Measurements from ENCODE around the gene ARAP2.

Gene ARAP2

GRCh38 chr4:36128689-36129088, 115.6 kb downstream of the ARAP2 start:
- DNase-seq (ENCODE audit: low read depth, low spot score), result no peak

DNA sequence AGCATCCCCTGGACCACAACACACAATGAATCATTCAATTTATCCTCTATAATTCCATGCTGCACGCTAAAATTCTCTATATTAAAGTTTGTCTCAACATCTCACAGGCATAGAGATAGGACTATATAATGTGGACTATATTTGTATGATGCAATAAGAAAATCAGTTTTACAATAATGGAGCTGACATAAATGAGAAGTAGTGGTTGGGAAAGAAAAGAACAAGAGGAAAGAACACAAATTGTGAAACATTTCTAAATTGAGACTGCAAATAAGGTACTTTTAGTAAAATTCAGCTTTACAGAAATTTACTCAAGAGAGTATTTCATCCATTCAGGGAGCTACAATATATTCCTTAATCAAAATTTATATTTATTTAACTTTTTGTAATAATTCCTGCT, 120.4 kb downstream of the ARAP2 start:
- DNase-seq (ENCODE audit: low read depth, low spot score), result no peak

GRCh38 chr4:36115312-36115711, 129.0 kb downstream of the ARAP2 start:
- DNase-seq (ENCODE audit: low read depth, low spot score), result no peak

DNA sequence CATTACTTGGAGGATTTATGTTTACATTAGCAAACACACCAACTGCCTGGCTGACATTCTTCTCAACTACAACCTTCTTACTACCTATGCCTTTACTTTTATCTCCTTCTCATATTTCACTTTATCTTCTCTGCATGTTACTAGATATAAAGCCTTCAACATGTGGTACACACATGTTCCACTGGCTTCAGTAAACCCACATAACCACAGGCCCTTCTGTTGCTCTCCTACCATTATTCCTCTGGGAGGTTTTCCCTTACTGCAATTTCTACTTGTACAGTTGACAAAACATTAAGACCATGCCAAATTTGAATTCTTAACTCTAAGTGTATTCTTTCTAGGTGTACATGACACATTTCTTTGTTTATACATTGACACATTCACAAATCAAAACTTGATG, 133.1 kb downstream of the ARAP2 start:
- DNase-seq (ENCODE audit: low read depth, low spot score), result no peak

DNA sequence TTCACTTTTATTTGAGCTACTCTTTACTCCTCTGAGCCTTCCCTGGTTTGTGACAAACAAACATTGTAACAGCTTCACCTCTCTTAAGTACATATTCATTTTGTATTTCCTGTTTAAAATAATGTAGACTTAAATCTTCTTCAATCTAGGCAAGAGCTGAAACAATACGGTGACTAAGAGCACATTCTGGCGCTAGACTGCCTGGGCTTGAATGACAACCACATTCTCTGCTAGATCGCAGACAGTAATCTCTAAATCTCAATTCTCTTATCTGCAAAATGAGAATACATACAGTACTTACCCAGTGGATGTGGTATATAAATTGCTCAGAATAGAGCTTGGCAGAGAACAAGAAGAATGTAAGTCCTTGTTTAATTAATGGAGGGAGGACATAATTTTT, 144.8 kb downstream of the ARAP2 start:
- no peak for DNase-seq (ENCODE audit: low read depth, low spot score)

- DNase-seq (ENCODE audit: low read depth, low spot score), result no peak
Observed at GRCh38 chr4:36094995-36095394, 149.3 kb downstream of the ARAP2 start.

GRCh38 chr4:36091997-36092396, 152.3 kb downstream of the ARAP2 start:
- no peak for DNase-seq (ENCODE audit: low read depth, low spot score)

DNA sequence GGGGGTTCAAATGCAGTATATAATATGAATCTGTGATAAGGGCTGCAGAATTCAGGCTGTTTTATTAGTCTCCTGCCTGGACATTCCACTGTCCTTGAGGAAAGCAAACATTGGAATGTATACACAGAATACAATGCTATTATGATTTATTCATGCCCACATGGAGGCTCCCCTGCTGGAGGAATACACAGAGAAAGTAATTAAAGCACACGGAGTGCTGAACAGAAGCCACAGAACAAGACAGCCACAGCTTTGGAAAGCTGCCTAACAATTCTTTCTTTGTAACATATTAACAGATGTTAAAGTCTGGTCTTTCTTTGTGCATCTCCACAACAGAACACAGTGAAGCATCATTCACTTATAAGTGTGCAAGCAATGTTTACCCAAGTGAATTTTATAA, 155.8 kb downstream of the ARAP2 start:
- no peak for DNase-seq (ENCODE audit: low read depth, low spot score)

DNA sequence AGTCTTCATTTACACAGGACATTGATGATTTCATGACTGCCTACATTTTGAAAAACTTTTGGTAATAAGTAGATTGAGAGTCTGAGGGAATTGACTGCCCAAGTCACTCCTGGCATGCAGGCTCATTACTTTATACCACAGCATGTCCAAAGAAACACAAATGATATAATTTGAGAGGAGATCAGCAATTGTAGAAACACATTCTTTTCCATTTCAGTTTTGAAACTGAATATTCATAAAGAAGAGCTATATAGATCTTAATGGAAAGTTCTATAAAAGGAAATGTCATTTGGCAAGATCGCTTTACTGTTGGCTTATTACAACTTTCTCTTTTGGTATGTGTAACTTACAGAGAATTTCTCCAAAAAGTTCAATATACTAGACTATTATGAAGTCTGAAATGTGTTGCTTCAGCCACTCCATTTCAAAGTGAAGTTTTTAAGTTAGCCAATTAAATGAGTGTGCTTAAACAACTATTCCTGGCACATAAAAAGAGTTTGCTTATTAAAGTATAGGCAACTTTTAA, 158.0 kb downstream of the ARAP2 start:
- DNase-seq (ENCODE audit: low read depth, low spot score), result no peak

GRCh38 chr4:36082817-36083216, 161.5 kb downstream of the ARAP2 start:
- DNase-seq (ENCODE audit: low read depth, low spot score), result no peak

DNA sequence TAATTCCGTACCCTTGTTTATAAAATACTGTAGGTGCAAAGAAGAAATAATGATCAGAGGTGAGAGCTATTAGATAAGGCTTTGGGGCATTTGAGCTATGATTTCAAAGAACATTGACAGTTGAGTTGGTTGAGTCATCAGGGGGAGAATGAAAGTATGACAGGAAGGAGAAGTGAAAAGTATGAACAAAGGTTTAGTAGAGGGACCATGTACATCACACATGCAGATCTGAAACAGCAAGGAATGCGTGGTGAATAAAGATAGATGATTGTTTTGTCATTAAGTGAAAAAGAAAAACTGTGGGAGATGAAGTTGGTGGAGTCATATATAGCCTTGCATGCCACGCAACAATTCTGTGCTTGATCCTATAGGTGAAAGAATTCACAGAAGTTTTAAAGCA, 163.1 kb downstream of the ARAP2 start:
- DNase-seq (ENCODE audit: low read depth, low spot score), result no peak

DNA sequence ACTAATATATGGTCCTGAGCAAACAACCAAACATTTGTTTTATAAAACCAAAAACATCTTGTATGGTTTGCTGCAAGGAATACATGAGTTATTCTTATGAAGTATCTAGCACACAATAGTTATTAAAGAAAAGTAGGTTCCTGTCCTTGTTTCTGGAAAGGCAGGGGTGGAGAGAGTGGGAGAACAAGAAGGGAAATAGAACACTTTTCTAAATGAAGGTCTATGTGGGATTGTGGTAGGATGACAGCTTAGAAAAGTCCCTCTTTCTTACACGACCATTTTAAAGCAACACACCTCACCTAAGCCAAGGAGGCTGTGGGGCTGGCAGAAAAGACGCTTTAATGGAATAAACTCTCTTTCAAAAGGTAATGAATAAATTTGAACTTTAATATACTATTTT, 164.6 kb downstream of the ARAP2 start:
- no peak for DNase-seq (ENCODE audit: low read depth, low spot score)

DNA sequence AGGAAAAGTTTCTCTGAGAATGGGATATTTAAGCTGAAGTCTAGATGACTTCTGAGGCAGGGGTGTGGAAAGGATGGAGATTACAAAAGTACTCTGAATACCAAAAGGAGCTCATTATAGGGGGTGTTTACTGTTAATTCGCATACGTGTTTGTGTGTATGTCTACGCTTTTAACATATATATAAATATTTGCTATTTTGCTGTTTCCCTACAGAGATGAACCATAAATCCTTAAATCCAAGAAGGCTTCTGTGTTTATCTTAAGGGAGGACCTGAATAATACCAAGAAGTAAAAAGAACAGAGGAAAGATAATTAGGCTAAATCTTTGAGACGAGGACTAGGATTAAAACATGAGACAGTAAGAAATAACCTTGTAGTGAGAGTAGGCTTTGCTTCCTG, 166.0 kb downstream of the ARAP2 start:
- DNase-seq (ENCODE audit: low read depth, low spot score), result no peak

DNA sequence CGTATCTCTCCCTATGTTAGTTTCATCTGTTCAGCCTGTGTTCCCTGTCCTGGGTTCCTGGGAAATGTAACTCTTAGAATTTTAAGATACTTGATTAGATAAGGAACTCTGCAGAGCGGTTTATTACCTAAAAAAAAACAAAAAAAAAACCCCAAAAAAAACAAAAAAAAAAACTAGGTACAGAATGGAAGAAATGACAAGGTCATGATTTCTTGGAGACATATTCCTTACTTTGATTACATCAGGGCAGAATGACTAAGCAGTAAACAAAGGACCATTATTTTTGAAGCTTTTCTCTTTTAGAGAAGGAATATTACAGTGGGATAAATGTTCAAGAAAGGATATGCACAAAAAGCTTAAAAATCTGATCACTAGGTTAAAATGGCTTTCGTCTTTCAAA, 171.8 kb downstream of the ARAP2 start:
- DNase-seq (ENCODE audit: low read depth, low spot score), result no peak

DNA sequence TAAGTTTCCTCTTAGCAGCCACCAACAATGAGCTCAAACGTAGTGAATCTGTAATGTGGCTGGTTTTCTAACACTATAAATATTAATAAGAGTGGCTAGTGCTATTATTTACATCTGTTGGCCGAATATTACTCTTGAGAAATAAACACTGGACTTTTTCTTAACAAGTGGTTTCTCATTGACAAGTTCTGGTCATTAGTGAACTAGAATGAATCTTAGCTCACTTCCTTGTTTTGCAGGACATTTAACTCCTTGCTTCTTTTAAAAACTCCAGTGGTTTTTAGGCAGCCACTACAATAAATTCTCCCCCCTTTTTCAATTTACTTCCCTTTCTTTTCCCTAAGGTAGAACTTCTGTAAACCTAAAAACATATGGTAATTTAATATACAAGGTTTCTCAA, 177.2 kb downstream of the ARAP2 start:
- DNase-seq (ENCODE audit: low read depth, low spot score), result no peak

- DNase-seq (ENCODE audit: low read depth, low spot score), result no peak
Observed at GRCh38 chr4:36065274-36065871, 178.9 kb downstream of the ARAP2 start.

DNA sequence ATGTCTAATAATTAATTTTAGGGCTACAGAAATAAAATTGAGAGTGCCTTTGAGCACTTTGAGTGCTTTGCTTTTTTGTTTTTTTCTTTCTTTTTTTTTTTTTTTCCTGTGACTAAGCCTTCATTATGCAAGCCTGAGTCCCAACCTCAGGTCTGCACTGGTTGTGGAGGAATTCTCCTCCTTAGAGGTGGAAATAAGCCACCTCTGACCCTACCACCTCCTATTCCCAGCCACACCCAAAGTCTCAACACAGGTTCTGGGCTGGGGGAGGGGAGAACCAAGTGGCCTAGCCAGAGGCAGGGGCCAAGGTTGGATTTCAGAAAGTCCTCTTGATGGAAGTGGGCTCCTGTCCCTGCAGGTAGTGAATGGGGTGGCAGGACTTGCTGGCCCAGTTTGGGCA, 180.2 kb downstream of the ARAP2 start:
- no peak for DNase-seq (ENCODE audit: low read depth, low spot score)

DNA sequence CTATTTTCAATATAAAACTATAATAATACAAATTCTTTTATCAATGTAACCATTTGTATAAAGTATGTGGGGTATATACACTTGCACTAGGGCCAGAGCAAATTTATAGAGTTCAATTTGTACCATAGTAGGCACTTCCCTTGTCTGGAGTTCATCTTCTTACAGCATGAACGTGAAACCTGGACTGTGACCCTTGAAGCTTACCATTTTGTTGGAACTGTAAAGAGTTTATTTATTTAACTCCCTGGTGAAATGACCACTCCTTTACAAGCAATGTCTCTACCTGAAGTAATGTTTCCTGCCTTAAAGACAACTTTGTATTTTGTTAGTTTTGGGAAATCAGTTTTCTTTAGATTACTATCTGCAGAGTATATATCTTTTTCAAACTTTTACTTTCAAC, 188.2 kb downstream of the ARAP2 start:
- DNase-seq (ENCODE audit: low read depth, low spot score), result no peak

GRCh38 chr4:36054694-36055422, 189.5 kb downstream of the ARAP2 start:
- DNase-seq (ENCODE audit: low read depth, low spot score), result no peak

- DNase-seq (ENCODE audit: low read depth, low spot score), result no peak
Observed at GRCh38 chr4:36053930-36054329, 190.4 kb downstream of the ARAP2 start.

DNA sequence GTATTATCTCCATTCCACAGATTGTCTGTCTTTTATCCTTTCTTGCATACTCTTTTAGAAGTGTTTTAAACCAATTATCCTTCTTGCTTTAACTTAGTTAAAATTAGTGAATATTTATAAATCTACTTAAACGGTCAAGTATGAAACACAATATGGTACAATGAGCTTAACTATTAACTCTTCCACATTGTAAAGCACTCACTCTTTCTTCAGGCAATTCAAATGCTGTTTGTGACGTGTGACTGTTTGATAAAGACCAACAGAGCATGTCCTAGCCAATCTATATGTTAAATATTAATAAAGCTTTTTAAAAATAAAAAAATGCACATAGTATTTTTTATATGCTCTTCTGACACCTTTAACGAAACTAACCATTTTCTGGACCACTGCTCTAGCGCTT, 192.7 kb downstream of the ARAP2 start:
- DNase-seq (ENCODE audit: low read depth, low spot score), result no peak

DNA sequence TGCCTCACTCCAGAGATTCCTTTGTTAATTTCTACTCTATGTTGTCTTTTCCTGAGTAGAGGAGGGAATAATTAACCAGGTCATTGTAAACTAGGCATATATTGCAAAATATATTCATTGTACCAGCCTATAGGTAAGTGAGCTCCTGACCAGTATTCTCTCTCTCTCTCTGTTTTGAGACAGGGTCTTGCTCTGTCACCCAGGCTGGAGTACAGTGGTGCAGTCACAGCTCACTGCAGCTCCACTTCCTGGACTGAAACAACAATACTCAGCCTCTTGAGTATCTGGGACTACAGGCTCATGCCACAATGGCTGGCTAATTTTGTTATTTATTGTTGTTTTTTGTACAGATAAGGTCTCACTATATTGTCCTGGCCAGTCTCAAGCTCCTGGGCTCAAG, 198.3 kb downstream of the ARAP2 start:
- no peak for DNase-seq (ENCODE audit: low read depth, low spot score)

- DNase-seq (ENCODE audit: low read depth, low spot score), result no peak
Observed at GRCh38 chr4:36043901-36044300, 200.4 kb downstream of the ARAP2 start.

DNA sequence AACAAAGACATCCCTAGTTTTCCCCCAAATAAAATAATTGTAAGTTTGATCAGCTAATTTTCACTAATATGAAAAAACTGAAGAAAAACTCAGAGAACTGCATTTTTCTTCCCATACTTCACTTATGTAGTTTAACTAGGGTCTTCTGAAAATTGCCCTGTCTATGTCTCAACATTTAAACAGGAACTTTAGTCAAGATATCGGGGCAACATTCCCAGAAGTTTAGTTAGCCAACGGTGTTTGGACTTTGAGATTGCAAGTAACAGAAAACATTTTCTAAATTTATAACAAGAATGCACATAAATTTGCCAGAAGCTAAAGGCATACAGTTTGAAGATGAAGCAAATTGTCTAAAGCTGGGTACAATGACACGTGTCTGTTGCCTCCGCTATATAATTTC, 201.1 kb downstream of the ARAP2 start:
- no peak for DNase-seq (ENCODE audit: low read depth, low spot score)

Measured in ELF-1 (cell line).